Prostate gland (tissue), 2 donors: Measurements from ENCODE around the gene NSD1. TPM values are rescaled to one million over a fixed set of nuclear protein-coding genes. Genes with fewer than 3 reads are reported as not detected.

ENCODE experiments used
- DNase-seq: peaks from one replicate; pipeline ENCODE4 v3.0.0-alpha.2; 2019; ENCODE audit warnings: low spot score
- H3K27ac ChIP-seq, 2 donors: fragments of 200-600 bp; sonication (generic); 2 replicates each; pipeline ENCODE4 v1.5.1; 2017 to 2019
- H3K27me3 ChIP-seq: fragments of 200-600 bp; sonication (generic); replicated peaks from 2 replicates; pipeline ENCODE4 v1.5.1; 2019; ENCODE audit not compliant: insufficient read depth
- H3K36me3 ChIP-seq, 2 donors: fragments of 200-600 bp; sonication (generic); 1 replicate in 1 of 2; 2 replicates in 1 of 2; pipeline versions ENCODE4 v1.5.1 to v1.8.1; 2017 to 2019
- H3K4me1 ChIP-seq: fragments of 200-600 bp; sonication (generic); replicated peaks from 2 replicates; pipeline ENCODE4 v1.5.1; 2019
- H3K4me3 ChIP-seq, 2 donors: fragments of 200-600 bp; sonication (generic); 2 replicates each; pipeline ENCODE4 v1.5.1; 2017 to 2019
- H3K9me3 ChIP-seq: fragments of 200-600 bp; sonication (generic); 2 replicates; pipeline ENCODE4 v1.5.1; 2017
- POLR2A ChIP-seq: fragments of 450-650 bp; IDR thresholded peaks from one replicate; pipeline ENCODE4 v1.6.1; 2016; ENCODE audit warnings: antibody characterized with exemption, mild to moderate bottlenecking
- POLR2AphosphoS5 ChIP-seq: sonication (generic); formaldehyde crosslinking; IDR thresholded peaks from one replicate; pipeline ENCODE4 v1.6.1; 2017; ENCODE audit warnings: antibody characterized with exemption
- WGBS: methylation state at CpG from one replicate; pipeline ENCODE4 v1.1.5; 2018; 5-methylcytosine and 5-hydroxymethylcytosine counted together
- intact Hi-C: fragments of 100-400 bp; cut with DNase I; formaldehyde crosslinking; loops from one replicate; pipeline ENCODE4 v1.14.2; 2022
- total RNA-seq, 2 donors: library from RNA; depleted of rRNA; stranded (reverse); fragments of >200 nt; gene quantifications; one replicate each; pipeline ENCODE4 v1.1.0, GENCODE V29; 2016
- TF ChIP-seq, protein P1 (sequence below), 4 experiments: fragments of 200-600 bp in 2 of 4; fragments of 450-650 bp in 2 of 4; sonication (generic) in 2 of 4; IDR thresholded peaks; 1 replicate in 3 of 4; 2 replicates in 1 of 4; pipeline ENCODE4 v1.5.1; 2016 to 2019; ENCODE audit warnings: antibody characterized with exemption in 4 of 4, mild to moderate bottlenecking in 2 of 4, moderate library complexity in 2 of 4

NSD1 gene
- total RNA-seq, 2 donors from 2014 or later, result 37.2 to 53.9 TPM

DNA sequence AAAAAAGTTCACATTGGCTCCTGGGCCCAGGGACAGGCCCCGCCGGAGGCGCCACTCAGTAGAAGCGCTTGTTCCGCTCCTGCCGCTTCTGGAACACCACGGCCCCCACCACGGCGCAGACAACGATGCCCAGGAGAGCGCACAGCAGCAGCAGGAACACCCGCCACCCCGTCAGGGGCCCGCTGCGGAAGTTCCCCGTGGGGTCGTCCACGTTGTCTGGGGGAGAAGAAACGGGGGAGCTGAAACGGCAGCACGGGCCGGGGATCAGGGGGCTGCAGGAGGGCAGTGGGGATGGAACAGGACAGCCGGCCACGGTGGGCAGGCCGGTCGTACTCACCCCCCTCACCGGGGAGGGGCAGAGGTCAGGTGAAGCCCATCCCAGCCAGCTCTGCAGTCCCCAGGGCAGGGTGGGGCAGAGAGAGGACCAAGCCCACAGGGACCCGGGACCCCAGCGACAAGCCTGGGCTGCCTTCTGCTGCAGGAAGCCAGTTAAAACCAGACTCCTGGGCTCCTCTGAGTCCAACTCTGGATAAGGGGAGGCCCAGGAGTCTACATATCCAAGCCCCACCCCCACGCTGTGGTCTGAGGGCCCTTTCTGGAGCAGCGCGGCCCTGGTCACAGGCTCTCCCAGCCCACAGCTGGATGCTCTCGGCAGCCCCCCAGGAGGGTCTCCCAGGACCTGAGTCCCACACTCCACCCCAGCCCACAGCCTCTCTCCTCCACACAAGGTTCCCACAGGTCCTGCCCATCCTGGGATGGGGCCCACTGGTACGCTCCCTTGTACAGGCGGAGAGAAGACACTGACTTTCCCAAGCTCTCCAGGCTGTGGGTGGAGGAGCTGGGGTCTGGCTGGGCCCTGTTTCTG lies 198.7 kb downstream of the NSD1 start:
- H3K9me3 ChIP-seq, result no peaks in the 10 kb centered on the region
- peaks cover 3 to 30% of the 10 kb centered on the region in 2 donors for H3K36me3 ChIP-seq
- DNase-seq, result no peak
- no peak overlapping the region for H3K27ac ChIP-seq
- no peaks in the 10 kb centered on the region for H3K4me1 ChIP-seq
- WGBS, result 80% methylated on average over 35 of the region's 35 CpGs
- TF ChIP-seq POLR2A, result no peak
- TF ChIP-seq, protein P1, sequence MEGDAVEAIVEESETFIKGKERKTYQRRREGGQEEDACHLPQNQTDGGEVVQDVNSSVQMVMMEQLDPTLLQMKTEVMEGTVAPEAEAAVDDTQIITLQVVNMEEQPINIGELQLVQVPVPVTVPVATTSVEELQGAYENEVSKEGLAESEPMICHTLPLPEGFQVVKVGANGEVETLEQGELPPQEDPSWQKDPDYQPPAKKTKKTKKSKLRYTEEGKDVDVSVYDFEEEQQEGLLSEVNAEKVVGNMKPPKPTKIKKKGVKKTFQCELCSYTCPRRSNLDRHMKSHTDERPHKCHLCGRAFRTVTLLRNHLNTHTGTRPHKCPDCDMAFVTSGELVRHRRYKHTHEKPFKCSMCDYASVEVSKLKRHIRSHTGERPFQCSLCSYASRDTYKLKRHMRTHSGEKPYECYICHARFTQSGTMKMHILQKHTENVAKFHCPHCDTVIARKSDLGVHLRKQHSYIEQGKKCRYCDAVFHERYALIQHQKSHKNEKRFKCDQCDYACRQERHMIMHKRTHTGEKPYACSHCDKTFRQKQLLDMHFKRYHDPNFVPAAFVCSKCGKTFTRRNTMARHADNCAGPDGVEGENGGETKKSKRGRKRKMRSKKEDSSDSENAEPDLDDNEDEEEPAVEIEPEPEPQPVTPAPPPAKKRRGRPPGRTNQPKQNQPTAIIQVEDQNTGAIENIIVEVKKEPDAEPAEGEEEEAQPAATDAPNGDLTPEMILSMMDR (IDR thresholded peaks at IDR 0.05), result no peak
- TF ChIP-seq POLR2AphosphoS5, result no peak
- H3K4me3 ChIP-seq, result no peak overlapping the region
- H3K27me3 ChIP-seq, result no peaks in the 10 kb centered on the region
- intact Hi-C loops, result no loop called here

DNA sequence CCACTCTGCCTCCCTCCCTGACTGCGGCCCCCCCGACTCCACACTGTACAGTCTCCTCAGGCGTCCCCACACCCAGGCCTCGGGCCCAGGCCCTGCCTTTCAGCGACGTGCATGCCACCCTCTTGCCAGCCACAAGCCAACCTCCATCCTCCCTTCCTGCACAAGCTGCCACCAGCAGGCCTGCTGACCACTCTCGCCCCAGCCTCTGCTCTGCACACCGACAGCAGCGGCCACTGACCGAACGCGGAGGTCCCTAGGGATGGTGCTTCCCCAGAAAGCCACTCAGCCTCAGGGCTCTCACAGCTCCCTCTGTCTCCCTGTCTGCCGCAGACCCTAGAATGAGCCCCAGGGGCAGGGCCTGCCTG lies 199.3 kb downstream of the NSD1 start:
- no peaks in the 10 kb centered on the region for H3K9me3 ChIP-seq
- H3K4me3 ChIP-seq, result no peak overlapping the region
- no peaks in the 10 kb centered on the region for H3K4me1 ChIP-seq
- 92% methylated on average over 13 of the region's 13 CpGs for WGBS
- intact Hi-C loops, result no loop called here
- no peaks in the 10 kb centered on the region for H3K27me3 ChIP-seq
- H3K27ac ChIP-seq, result no peak overlapping the region
- TF ChIP-seq POLR2AphosphoS5 (no peak), POLR2A (no peak)
- TF ChIP-seq, protein P1 (IDR thresholded peaks at IDR 0.05), result no peak
- no peak for DNase-seq
- H3K36me3 ChIP-seq, result peaks cover 6 to 35% of the 10 kb centered on the region in 2 donors

DNA sequence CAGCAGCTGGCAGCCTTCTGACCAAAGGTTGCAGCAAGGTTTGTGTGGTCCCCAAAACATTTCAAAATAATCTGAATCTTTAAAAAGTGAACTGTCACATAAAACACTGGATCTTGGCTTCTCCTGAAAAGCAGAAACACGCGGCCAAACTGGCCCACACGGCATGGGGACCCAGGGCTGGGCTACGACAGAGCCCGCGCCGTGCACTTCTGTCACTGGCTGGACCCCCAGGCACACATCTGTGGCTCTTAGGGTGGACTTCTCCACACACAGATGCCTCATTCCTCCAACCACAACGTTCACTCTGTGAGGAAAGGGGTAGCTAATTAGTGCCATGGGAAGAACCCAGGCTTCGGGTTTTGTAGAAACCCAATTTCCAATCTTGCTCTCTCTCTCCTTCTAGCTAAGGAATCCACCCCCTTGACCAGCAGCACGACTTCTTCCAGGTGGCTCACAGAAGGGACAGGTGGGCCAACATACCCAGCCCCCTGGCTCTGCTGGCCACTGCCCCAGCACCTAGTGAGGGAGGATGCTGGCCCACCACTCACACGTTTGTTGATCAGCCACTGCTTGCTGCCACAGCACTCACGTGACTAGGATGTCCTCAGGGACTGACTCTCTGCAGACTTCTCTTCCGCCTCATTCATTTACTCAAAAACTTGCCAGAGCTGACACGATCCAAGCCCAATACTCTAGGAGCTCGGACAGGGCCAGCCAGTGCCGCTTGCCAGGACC lies 200.0 kb downstream of the NSD1 start:
- H3K27ac ChIP-seq, result no peak overlapping the region
- intact Hi-C loops, result no loop called here

DNA sequence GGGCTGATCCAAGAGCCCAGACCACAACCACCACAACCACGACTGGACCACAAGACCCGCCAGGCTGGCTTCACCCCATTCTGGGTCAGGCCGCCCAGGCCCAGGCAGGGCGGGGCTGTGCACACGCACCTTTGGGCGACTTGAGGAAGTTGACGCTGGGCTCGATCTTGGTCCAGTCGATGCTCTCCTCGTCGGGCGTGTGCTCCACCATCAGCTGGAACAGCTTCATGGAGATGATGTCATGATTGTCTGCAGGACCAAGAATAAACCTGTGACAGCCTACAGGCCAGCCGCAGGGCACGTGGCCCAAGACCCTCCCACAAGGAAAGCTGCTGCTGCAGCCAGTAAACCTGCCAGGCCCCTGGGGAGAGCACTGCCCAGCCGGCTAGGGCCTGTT lies 200.6 kb downstream of the NSD1 start:
- 78% methylated on average over 15 of the region's 15 CpGs for WGBS
- intact Hi-C loops, result no loop called here
- peaks cover 6 to 35% of the 10 kb centered on the region in 2 donors for H3K36me3 ChIP-seq

More for the DNA sequence above, 200.0 kb downstream of the NSD1 start:
- Histone ChIP-seq H3K4me3 (no peak overlapping the region), H3K27me3 (no peaks in the 10 kb centered on the region), H3K9me3 (no peaks in the 10 kb centered on the region), H3K36me3 (peaks cover 6 to 35% of the 10 kb centered on the region in 2 donors), H3K4me1 (no peaks in the 10 kb centered on the region)
- DNase-seq, result no peak
- TF ChIP-seq POLR2AphosphoS5 (no peak), POLR2A (no peak)
- TF ChIP-seq, protein P1 (IDR thresholded peaks at IDR 0.05), result no peak
- 92% methylated on average over 16 of the region's 16 CpGs for WGBS

More for the DNA sequence above, 200.6 kb downstream of the NSD1 start:
- no peak overlapping the region for H3K27ac ChIP-seq
- TF ChIP-seq POLR2A (no peak), POLR2AphosphoS5 (no peak)
- TF ChIP-seq, protein P1 (IDR thresholded peaks at IDR 0.05), result no peak
- no peak overlapping the region for H3K4me3 ChIP-seq
- no peaks in the 10 kb centered on the region for H3K27me3 ChIP-seq
- H3K9me3 ChIP-seq, result no peaks in the 10 kb centered on the region
- no peaks in the 10 kb centered on the region for H3K4me1 ChIP-seq
- no peak for DNase-seq
